Measurements from ENCODE around the gene CEND1. TPM values are rescaled to one million over a fixed set of nuclear protein-coding genes. Genes with fewer than 3 reads are reported as not detected.

Gene CEND1
- total RNA-seq, 1 donor from 2014 or later = 0.20 TPM

DNA sequence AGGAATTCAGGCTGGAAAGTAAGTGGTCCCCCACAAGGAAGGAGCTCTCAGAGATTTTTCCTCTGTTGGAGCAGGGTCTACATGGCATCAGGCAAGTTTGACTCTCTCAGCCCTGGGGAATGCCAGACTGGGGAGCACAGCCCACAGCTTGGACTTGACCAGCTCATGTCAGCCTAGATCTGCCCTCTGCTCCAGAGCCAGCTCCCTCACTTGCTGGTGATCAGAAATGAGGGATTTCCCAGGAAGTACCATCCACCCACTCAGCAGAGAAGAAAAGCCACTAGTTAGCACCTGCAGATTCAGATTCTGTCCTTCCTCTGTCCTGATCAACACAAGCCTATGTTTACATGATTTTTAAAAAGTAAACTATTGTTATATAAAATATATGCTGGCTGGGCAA lies 29.7 kb downstream of the CEND1 start:
- Mint-ChIP-seq H3K36me3 (ENCODE audit: low read depth) (peaks cover 22% of the 10 kb centered on the region), H3K27me3 (ENCODE audit: low read depth) (no peaks in the 10 kb centered on the region), H3K4me3 (ENCODE audit: unreplicated experiment) (no peak overlapping the region), H3K4me1 (ENCODE audit: low read depth) (peaks cover 7% of the 10 kb centered on the region), H3K9me3 (ENCODE audit: low read depth) (no peaks in the 10 kb centered on the region), H3K27ac (ENCODE audit: unreplicated experiment) (no peak overlapping the region)
- no peak for TF ChIP-seq CTCF (IDR thresholded peaks at IDR 0.05)
- DNase-seq (ENCODE audit: low spot score) = no peak

- no peak for TF ChIP-seq CTCF (IDR thresholded peaks at IDR 0.05)
- Mint-ChIP-seq H3K9me3 (ENCODE audit: low read depth) (no peaks in the 10 kb centered on the region), H3K4me3 (ENCODE audit: unreplicated experiment) (peak overlapping the region; percentile 49), H3K4me1 (ENCODE audit: low read depth) (peaks cover 27% of the 10 kb centered on the region), H3K27me3 (ENCODE audit: low read depth) (no peaks in the 10 kb centered on the region), H3K36me3 (ENCODE audit: low read depth) (no peaks in the 10 kb centered on the region), H3K27ac (ENCODE audit: unreplicated experiment) (peak overlapping the region; percentile 63)
- no peak for DNase-seq (ENCODE audit: low spot score)
Measured at GRCh38 chr11:749731-750130, 40.2 kb downstream of the CEND1 start.

- Mint-ChIP-seq H3K27ac (ENCODE audit: unreplicated experiment) (peak overlapping the region; percentile 98), H3K9me3 (ENCODE audit: low read depth) (no peaks in the 10 kb centered on the region), H3K27me3 (ENCODE audit: low read depth) (no peaks in the 10 kb centered on the region)
Measured at GRCh38 chr11:748007-748359, 41.9 kb downstream of the CEND1 start.

DNA sequence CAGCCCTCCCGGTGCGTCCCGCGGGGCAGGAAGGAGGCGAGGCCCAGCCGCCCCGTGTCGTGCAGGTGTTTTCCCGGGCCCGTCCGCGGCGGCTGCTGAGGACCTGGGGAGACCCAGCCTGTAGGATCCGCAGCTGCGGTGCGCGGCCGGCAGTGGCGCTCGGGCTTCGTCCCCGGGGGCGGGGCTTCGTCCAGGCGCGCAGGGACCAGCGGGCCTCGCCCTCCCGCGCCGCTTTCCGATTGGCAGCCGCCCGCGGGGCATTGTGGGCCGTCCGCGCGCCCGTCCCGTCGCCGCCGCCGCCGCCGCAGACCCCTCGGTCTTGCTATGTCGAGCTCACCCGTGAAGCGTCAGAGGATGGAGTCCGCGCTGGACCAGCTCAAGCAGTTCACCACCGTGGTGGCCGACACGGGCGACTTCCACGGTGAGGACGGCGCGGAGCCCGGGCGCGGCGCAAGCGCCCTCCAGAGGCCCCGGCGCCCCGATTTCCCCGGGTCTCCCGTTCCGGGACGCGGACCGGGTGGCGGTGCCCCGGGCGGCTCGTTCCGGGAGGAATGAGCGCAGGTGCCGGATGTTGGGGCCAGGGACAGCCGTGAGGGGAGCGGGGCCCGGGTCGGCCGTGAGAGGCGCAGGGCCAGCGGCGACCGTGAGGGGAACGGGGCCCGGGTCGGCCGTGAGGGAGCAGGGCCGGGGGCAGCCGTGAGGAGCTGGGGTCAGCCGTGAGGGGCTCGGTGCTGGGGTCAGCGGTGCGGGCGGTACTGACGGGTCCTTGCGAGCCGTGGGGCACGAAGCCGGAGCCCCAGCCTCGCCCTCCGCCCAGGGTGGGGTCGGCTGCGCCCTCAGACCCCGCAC lies 42.5 kb downstream of the CEND1 start, which contains the start of gene TALDO1:
TSS of gene TALDO1 (plus strand) at position 307 of the 849 bp plus-strand sequence. CDS start at position 325, 18 bp downstream.
- TF ChIP-seq CTCF (IDR thresholded peaks at IDR 0.05) = peak; percentile 52
- DNase-seq (ENCODE audit: low spot score) = peak; percentile 93
- Mint-ChIP-seq H3K27me3 (ENCODE audit: low read depth) (no peaks in the 10 kb centered on the region), H3K27ac (ENCODE audit: unreplicated experiment) (peak within 1 kb of the TSS; percentile 98), H3K9me3 (ENCODE audit: low read depth) (no peaks in the 10 kb centered on the region), H3K4me1 (ENCODE audit: low read depth) (peaks cover 26% of the 10 kb centered on the region), H3K4me3 (ENCODE audit: unreplicated experiment) (peak within 1 kb of the TSS; percentile 88), H3K36me3 (ENCODE audit: low read depth) (no peaks in the 10 kb centered on the region)

More at GRCh38 chr11:748007-748359, 41.9 kb downstream of the CEND1 start:
- DNase-seq (ENCODE audit: low spot score) = no peak
- H3K36me3 Mint-ChIP-seq (ENCODE audit: low read depth) = no peaks in the 10 kb centered on the region
- H3K4me3 Mint-ChIP-seq (ENCODE audit: unreplicated experiment) = peak overlapping the region; percentile 88
- no peak for TF ChIP-seq CTCF (IDR thresholded peaks at IDR 0.05)
- peaks cover 27% of the 10 kb centered on the region for H3K4me1 Mint-ChIP-seq (ENCODE audit: low read depth)

GRCh38 chr11:746289-747157 lies 43.4 kb downstream of the CEND1 start:
- Mint-ChIP-seq H3K27me3 (ENCODE audit: low read depth) (no peaks in the 10 kb centered on the region), H3K27ac (ENCODE audit: unreplicated experiment) (peak overlapping the region; percentile 83), H3K36me3 (ENCODE audit: low read depth) (no peaks in the 10 kb centered on the region), H3K4me1 (ENCODE audit: low read depth) (peaks cover 24% of the 10 kb centered on the region), H3K9me3 (ENCODE audit: low read depth) (no peaks in the 10 kb centered on the region), H3K4me3 (ENCODE audit: unreplicated experiment) (peak overlapping the region; percentile 88)
- no peak for DNase-seq (ENCODE audit: low spot score)
- no peak for TF ChIP-seq CTCF (IDR thresholded peaks at IDR 0.05)
